Measurements from ENCODE around the gene BEX3. TPM values are rescaled to one million over a fixed set of nuclear protein-coding genes. Genes with fewer than 3 reads are reported as not detected.
A peak's percentile ranks its signal among the peaks of the same experiment; 100 is the strongest.
"Not testable (repeated sequence)": the region's sequence is repeated elsewhere in the genome, so short reads cannot be mapped to it uniquely, and the experiment has no call there.

Gene BEX3
- total and polyA plus RNA-seq, 3 experiments from 2014 or later = 9.5 to 33.7 (median 10.6) TPM

DNA sequence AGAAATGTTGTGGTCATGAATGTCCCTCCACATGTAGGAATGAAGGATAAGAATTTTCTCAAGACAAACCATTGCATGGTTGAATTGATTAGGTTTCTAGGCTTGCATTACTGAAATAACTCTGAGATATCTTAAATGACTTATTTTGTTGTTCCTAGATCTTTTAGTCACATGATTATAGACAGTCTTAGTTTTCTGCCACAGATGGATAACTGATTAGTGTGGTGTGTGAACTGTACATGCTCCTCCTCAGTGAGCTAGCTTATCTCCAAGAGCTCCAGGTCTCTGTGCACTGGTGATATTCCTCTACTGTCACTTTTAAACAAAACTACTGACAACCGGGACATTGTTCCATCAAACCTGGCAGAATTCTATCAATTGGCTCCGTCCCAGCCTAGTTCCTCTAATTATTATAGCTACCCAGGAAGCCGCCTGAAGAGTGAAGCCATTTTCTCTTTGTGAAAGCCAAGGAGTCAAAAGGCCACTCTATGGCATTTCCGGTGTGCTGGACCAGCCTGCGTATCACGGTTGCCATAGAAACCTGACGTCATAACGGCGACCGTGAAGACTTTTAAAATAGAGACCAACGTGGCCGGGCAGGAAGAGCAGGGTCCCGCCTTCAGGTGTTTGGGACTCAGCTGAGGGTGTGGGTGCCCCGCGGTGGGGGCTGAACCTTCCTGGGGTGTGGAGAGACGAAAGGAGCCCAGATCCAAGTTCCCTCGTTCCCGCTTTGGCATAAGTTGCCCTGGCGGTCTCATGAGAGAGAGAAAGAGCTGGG, 28.1 kb downstream of the BEX3 start:
- H3K27me3 ChIP-seq (ENCODE audit: insufficient read depth, low read length, poor library complexity, severe bottlenecking) = no peaks in the 10 kb centered on the region
- Mint-ChIP-seq H3K36me3 (no peaks in the 10 kb centered on the region), H3K9me3 (no peaks in the 10 kb centered on the region), H3K4me3 (peak overlapping the region; percentile 53 to 79 (median 71)), H3K4me1 (peaks cover 6 to 13% (median 7%) of the 10 kb centered on the region in 3 donors), H3K27me3 (peaks cover 8 to 13% of the 10 kb centered on the region in 2 donors), H3K27ac (peak overlapping the region in 4 of 8 donors; percentile 26 to 87 (median 42))
- ChIA-PET POLR2A (interaction anchor here (0.6 kb wide), 1 partner anchor 11 kb away, joined by 3 read pairs; no protein-coding TSS in a partner anchor), CTCF (interaction anchor here (1.1 kb wide), 1 partner anchor 59 kb away, joined by 3 read pairs; no protein-coding TSS in a partner anchor)
- H3K4me1 ChIP-seq (ENCODE audit: insufficient read depth, low read length) = no peaks in the 10 kb centered on the region
- peak in 4 of 5 donors; percentile 2 to 54 (median 20) for DNase-seq
- no peak overlapping the region for H3K27ac ChIP-seq (ENCODE audit: low read depth, low read length)
- no peaks in the 10 kb centered on the region for H3K9me3 ChIP-seq (ENCODE audit: low read length)
- H3K4me3 ChIP-seq (ENCODE audit: low read length) = peak overlapping the region; percentile 41
- no peaks in the 10 kb centered on the region for H3K36me3 ChIP-seq (ENCODE audit: insufficient read depth, low read length)

GRCh38 chrX:103405009-103405333, 28.6 kb downstream of the BEX3 start:
- Mint-ChIP-seq H3K36me3 (no peaks in the 10 kb centered on the region), H3K27me3 (peaks cover 9 to 16% of the 10 kb centered on the region in 2 donors), H3K4me3 (peak overlapping the region; percentile 53 to 79 (median 71)), H3K4me1 (peaks cover 6 to 13% (median 7%) of the 10 kb centered on the region in 3 donors), H3K9me3 (no peaks in the 10 kb centered on the region), H3K27ac (peak overlapping the region in 2 of 8 donors; percentile 53 to 87)
- CTCF ChIA-PET = interaction anchor here (1.1 kb wide), 1 partner anchor 59 kb away, joined by 3 read pairs; no protein-coding TSS in a partner anchor
- Histone ChIP-seq H3K4me1 (ENCODE audit: insufficient read depth, low read length) (no peaks in the 10 kb centered on the region), H3K36me3 (ENCODE audit: insufficient read depth, low read length) (no peaks in the 10 kb centered on the region), H3K4me3 (ENCODE audit: low read length) (peak overlapping the region; percentile 41), H3K27ac (ENCODE audit: low read depth, low read length) (no peak overlapping the region), H3K27me3 (ENCODE audit: insufficient read depth, low read length, poor library complexity, severe bottlenecking) (no peaks in the 10 kb centered on the region), H3K9me3 (ENCODE audit: low read length) (no peaks in the 10 kb centered on the region)
- POLR2A ChIA-PET = no interaction called here
- DNase-seq = no peak

DNA sequence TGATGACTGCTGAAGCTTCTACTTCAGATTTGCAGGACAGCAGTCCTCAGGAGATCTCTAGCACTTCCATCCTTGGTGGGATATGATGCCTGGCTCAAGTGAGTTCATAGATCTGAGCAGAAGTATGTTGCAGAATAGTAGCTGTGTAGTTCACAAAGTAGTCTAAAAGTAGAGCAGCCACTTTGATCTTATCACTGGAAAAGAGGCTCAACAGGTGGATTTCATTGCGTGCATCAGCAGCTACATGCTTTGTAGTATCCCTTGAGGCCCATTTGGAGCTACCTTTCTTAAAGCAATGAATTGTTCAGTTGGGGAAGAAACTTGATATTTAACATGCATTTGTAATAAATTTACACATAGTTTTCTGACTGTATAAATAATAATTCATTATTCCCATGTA, 29.9 kb downstream of the BEX3 start:
- H3K36me3 Mint-ChIP-seq = no peaks in the 10 kb centered on the region
- POLR2A ChIA-PET = no interaction called here
- no peak overlapping the region for H3K4me3 ChIP-seq (ENCODE audit: low read length)

GRCh38 chrX:103407776-103408175, 31.4 kb downstream of the BEX3 start:
- Mint-ChIP-seq H3K9me3 (peaks cover 0 to 2% (median 0%) of the 10 kb centered on the region in 5 donors), H3K4me3 (no peak overlapping the region), H3K27me3 (peaks cover 8 to 10% of the 10 kb centered on the region in 2 donors), H3K4me1 (peaks cover 6 to 13% (median 7%) of the 10 kb centered on the region in 3 donors), H3K36me3 (no peaks in the 10 kb centered on the region), H3K27ac (no peak overlapping the region)
- no peak for DNase-seq
- no peaks in the 10 kb centered on the region for H3K9me3 ChIP-seq (ENCODE audit: low read length)
- no peak overlapping the region for H3K27ac ChIP-seq (ENCODE audit: low read depth, low read length)
- H3K4me3 ChIP-seq (ENCODE audit: low read length) = no peak overlapping the region
- no peaks in the 10 kb centered on the region for H3K27me3 ChIP-seq (ENCODE audit: insufficient read depth, low read length, poor library complexity, severe bottlenecking)
- no peaks in the 10 kb centered on the region for H3K4me1 ChIP-seq (ENCODE audit: insufficient read depth, low read length)
- CTCF ChIA-PET = no interaction called here
- POLR2A ChIA-PET = no interaction called here
- no peaks in the 10 kb centered on the region for H3K36me3 ChIP-seq (ENCODE audit: insufficient read depth, low read length)

More for the DNA sequence above, 29.9 kb downstream of the BEX3 start:
- Mint-ChIP-seq H3K9me3 (peaks cover 0 to 2% (median 0%) of the 10 kb centered on the region in 5 donors), H3K27ac (no peak overlapping the region), H3K27me3 (peaks cover 8 to 10% of the 10 kb centered on the region in 2 donors), H3K4me3 (no peak overlapping the region), H3K4me1 (peaks cover 6 to 13% (median 7%) of the 10 kb centered on the region in 3 donors)
- Histone ChIP-seq H3K9me3 (ENCODE audit: low read length) (no peaks in the 10 kb centered on the region), H3K27me3 (ENCODE audit: insufficient read depth, low read length, poor library complexity, severe bottlenecking) (no peaks in the 10 kb centered on the region), H3K27ac (ENCODE audit: low read depth, low read length) (no peak overlapping the region), H3K36me3 (ENCODE audit: insufficient read depth, low read length) (no peaks in the 10 kb centered on the region), H3K4me1 (ENCODE audit: insufficient read depth, low read length) (no peaks in the 10 kb centered on the region)
- CTCF ChIA-PET = no interaction called here
- DNase-seq = no peak

- H3K9me3 Mint-ChIP-seq; POLR2A ChIA-PET; H3K27ac Mint-ChIP-seq; H3K4me3 ChIP-seq (ENCODE audit: low read length); H3K36me3 Mint-ChIP-seq; H3K4me1 Mint-ChIP-seq; DNase-seq; H3K27ac ChIP-seq (ENCODE audit: low read depth, low read length); H3K9me3 ChIP-seq (ENCODE audit: low read length); H3K27me3 ChIP-seq (ENCODE audit: insufficient read depth, low read length, poor library complexity, severe bottlenecking); H3K4me1 ChIP-seq (ENCODE audit: insufficient read depth, low read length); H3K36me3 ChIP-seq (ENCODE audit: insufficient read depth, low read length); CTCF ChIA-PET; H3K4me3 Mint-ChIP-seq: not testable (repeated sequence)
- peaks cover 7 to 13% of the 10 kb centered on the region in 2 donors for H3K27me3 Mint-ChIP-seq
Observed at GRCh38 chrX:103411721-103412120, 35.4 kb downstream of the BEX3 start.

- Mint-ChIP-seq H3K4me3 (no peak overlapping the region), H3K4me1 (no peaks in the 10 kb centered on the region), H3K9me3 (peaks cover 0 to 2% (median 0%) of the 10 kb centered on the region in 5 donors), H3K36me3 (no peaks in the 10 kb centered on the region), H3K27ac (no peak overlapping the region), H3K27me3 (peaks cover 7 to 10% of the 10 kb centered on the region in 2 donors)
- CTCF ChIA-PET = interaction anchor here (1.4 kb wide), 1 partner anchor 51 kb away, joined by 4 read pairs; no protein-coding TSS in a partner anchor
- H3K27ac ChIP-seq (ENCODE audit: low read depth, low read length) = no peak overlapping the region
- no peaks in the 10 kb centered on the region for H3K9me3 ChIP-seq (ENCODE audit: low read length)
- no peaks in the 10 kb centered on the region for H3K4me1 ChIP-seq (ENCODE audit: insufficient read depth, low read length)
- POLR2A ChIA-PET = no interaction called here
- H3K4me3 ChIP-seq (ENCODE audit: low read length) = no peak overlapping the region
- H3K27me3 ChIP-seq (ENCODE audit: insufficient read depth, low read length, poor library complexity, severe bottlenecking) = no peaks in the 10 kb centered on the region
- no peaks in the 10 kb centered on the region for H3K36me3 ChIP-seq (ENCODE audit: insufficient read depth, low read length)
- DNase-seq = no peak
Observed at GRCh38 chrX:103413705-103414387, 37.5 kb downstream of the BEX3 start.

DNA sequence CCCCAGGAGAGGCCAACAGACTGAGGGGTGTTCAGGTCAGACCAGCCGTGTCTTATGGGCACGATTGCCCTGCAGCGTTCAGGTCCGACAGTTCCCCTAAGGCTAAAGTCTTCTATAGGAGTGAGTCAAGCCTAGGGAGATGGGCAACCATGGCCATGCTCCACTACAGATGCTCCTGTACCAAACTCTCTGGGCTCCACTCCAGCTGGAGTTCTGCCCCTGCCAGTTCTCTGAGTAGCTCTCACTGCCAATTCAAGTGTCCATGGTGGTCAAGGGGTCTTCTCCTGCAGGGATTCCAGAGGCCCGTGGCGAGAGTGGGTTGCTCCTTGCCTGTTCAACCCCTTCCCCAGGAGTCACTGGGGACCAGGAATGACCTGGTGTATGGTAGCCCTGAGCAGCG, 38.2 kb downstream of the BEX3 start:
- Histone ChIP-seq H3K4me3 (ENCODE audit: low read length) (no peak overlapping the region), H3K4me1 (ENCODE audit: insufficient read depth, low read length) (no peaks in the 10 kb centered on the region), H3K36me3 (ENCODE audit: insufficient read depth, low read length) (no peaks in the 10 kb centered on the region), H3K27me3 (ENCODE audit: insufficient read depth, low read length, poor library complexity, severe bottlenecking) (no peaks in the 10 kb centered on the region), H3K27ac (ENCODE audit: low read depth, low read length) (no peak overlapping the region), H3K9me3 (ENCODE audit: low read length) (no peaks in the 10 kb centered on the region)
- no peak for DNase-seq
- Mint-ChIP-seq H3K4me3 (no peak overlapping the region), H3K27me3 (peaks cover 6 to 7% of the 10 kb centered on the region in 2 donors), H3K27ac (no peak overlapping the region), H3K4me1 (no peaks in the 10 kb centered on the region), H3K9me3 (peaks cover 0 to 2% (median 0%) of the 10 kb centered on the region in 5 donors), H3K36me3 (no peaks in the 10 kb centered on the region)
- ChIA-PET CTCF (interaction anchor here (1.4 kb wide), 1 partner anchor 51 kb away, joined by 4 read pairs; no protein-coding TSS in a partner anchor), POLR2A (no interaction called here)

GRCh38 chrX:103415068-103415467, 38.7 kb downstream of the BEX3 start:
- DNase-seq = no peak
- peaks cover 0 to 2% (median 0%) of the 10 kb centered on the region in 5 donors for H3K9me3 Mint-ChIP-seq
- no peak overlapping the region for H3K4me3 ChIP-seq (ENCODE audit: low read length)
- H3K9me3 ChIP-seq (ENCODE audit: low read length) = no peaks in the 10 kb centered on the region
- H3K4me3 Mint-ChIP-seq = no peak overlapping the region
- H3K4me1 ChIP-seq (ENCODE audit: insufficient read depth, low read length) = no peaks in the 10 kb centered on the region
- H3K27ac ChIP-seq (ENCODE audit: low read depth, low read length) = no peak overlapping the region
- H3K27me3 Mint-ChIP-seq = peaks cover 4 to 7% of the 10 kb centered on the region in 2 donors
- H3K4me1 Mint-ChIP-seq = no peaks in the 10 kb centered on the region
- no peak overlapping the region for H3K27ac Mint-ChIP-seq
- ChIA-PET CTCF (interaction anchor here (1.4 kb wide), 1 partner anchor 50 kb away, joined by 4 read pairs; no protein-coding TSS in a partner anchor), POLR2A (no interaction called here)
- no peaks in the 10 kb centered on the region for H3K36me3 Mint-ChIP-seq
- no peaks in the 10 kb centered on the region for H3K27me3 ChIP-seq (ENCODE audit: insufficient read depth, low read length, poor library complexity, severe bottlenecking)
- H3K36me3 ChIP-seq (ENCODE audit: insufficient read depth, low read length) = no peaks in the 10 kb centered on the region

All from CD8-positive, alpha-beta memory T cell (primary cell).